Measurements from ENCODE around the gene KRTAP5-7.

Gene KRTAP5-7

DNA sequence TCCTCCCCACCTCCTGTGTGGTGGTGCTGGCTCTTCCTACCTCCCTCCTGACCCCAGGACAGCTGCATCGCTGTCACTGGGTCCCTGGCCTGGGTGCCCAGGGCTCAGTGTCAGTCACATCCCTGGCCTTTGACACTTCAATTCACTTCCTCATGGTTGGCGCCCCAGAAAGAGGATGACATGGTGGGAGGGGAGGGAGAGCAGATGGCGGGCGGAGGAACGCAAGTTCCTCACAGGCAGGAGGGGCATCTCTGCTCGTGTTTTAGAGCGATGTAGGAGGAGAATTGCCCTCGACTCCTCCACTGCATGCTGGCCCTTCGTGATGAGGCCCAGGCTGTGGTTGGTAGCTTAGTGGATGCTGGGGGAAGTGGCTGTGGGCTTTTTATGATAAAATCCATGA, 35.1 kb upstream of the KRTAP5-7 start:
- no peaks in the 10 kb centered on the region for H3K79me2 ChIP-seq (ENCODE audit: low read length)
- peaks cover 12% of the 10 kb centered on the region for H3K4me1 ChIP-seq (ENCODE audit: low read length)
- H2AFZ ChIP-seq (ENCODE audit: low read depth, low read length): no peak overlapping the region
- no peak overlapping the region for H3K4me3 ChIP-seq (ENCODE audit: low read length)
- no peaks in the 10 kb centered on the region for H4K20me1 ChIP-seq (ENCODE audit: insufficient read depth, low read length)
- H3K27ac ChIP-seq (ENCODE audit: low read length): no peak overlapping the region
- no peak overlapping the region for H3K4me2 ChIP-seq (ENCODE audit: low read length)
- H3K9me3 ChIP-seq (ENCODE audit: insufficient read depth, low read length): no peaks in the 10 kb centered on the region
- no peak for TF ChIP-seq EZH2phosphoT487 (IDR thresholded peaks at IDR 0.05; ENCODE audit: low read depth)
- TF ChIP-seq, protein P1, sequence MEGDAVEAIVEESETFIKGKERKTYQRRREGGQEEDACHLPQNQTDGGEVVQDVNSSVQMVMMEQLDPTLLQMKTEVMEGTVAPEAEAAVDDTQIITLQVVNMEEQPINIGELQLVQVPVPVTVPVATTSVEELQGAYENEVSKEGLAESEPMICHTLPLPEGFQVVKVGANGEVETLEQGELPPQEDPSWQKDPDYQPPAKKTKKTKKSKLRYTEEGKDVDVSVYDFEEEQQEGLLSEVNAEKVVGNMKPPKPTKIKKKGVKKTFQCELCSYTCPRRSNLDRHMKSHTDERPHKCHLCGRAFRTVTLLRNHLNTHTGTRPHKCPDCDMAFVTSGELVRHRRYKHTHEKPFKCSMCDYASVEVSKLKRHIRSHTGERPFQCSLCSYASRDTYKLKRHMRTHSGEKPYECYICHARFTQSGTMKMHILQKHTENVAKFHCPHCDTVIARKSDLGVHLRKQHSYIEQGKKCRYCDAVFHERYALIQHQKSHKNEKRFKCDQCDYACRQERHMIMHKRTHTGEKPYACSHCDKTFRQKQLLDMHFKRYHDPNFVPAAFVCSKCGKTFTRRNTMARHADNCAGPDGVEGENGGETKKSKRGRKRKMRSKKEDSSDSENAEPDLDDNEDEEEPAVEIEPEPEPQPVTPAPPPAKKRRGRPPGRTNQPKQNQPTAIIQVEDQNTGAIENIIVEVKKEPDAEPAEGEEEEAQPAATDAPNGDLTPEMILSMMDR (IDR thresholded peaks at IDR 0.05; ENCODE audit: low read depth, low read length): no peak
- no peaks in the 10 kb centered on the region for H3K27me3 ChIP-seq (ENCODE audit: low read depth, low read length)
- no peak overlapping the region for H3K9ac ChIP-seq (ENCODE audit: low read length)
- peaks cover 39% of the 10 kb centered on the region for H3K36me3 ChIP-seq (replicated peaks; ENCODE audit: low read depth, low read length)

DNA sequence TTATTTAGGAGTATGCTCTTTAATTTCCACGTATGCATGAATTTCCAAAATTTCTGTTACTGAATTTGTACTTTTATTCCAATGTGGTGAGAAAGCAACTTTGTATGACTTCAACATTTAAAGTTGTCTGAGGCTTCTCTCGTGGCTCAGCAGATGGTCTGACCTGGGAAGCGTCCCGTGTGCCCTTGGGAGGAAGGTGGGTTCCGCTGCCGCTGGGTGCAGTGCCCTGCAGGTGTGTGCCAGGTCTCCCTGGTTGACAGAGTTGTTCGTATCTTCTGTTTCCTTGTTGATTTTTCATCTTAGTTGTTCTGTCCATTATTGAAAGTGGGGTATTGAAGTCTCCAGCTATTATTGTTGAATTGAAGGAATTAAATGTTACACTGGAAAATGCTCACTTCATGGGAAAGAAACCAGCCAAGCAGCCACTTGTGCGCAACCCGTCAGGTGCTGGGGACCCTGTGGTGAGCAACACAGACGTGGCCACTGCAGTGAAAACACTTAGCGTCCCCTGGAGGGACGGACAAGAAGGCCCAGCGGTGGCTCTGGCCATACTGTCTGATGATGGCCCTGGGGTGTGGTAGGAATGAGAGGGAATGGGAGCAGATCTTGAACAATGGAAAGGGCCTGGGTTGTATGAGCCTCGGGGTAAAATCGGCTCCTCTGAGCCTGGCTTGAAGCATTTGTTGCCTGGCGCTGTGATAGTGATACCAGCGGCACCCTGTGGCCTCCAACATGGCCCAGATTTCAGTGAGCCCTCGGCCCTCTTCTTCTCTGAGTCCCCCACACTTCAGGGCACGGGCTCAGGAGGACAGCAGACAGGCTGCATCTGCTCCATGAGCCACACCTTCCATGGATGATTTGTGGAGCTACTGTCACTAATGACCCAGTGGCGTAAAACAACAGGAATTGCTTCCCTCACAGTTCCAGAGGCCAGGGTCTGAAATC, 31.5 kb upstream of the KRTAP5-7 start:
- H3K27me3 ChIP-seq (ENCODE audit: low read depth, low read length): no peaks in the 10 kb centered on the region

DNA sequence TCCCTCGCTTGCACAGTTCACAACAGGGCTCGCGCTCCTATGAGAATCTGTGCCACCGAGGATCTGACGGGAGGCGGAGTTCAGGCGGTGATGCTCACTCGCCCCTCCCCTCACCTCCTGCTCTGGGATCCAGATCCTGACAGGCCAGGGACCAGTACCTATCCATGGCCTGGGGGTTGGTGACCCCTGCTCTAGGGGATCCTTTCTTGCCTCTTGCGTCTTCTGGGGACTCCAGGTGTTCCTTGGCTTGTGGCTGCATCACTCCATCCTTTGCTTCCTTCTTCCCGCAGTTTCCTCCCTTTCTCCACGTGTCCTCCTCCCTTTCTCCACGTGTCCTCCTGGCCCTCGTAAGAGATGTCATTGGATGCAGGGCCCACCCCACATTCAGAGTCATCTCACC, 30.6 kb upstream of the KRTAP5-7 start:
- Histone ChIP-seq H3K4me3 (ENCODE audit: low read length) (no peak overlapping the region), H3K27me3 (ENCODE audit: low read depth, low read length) (no peaks in the 10 kb centered on the region), H3K9me3 (ENCODE audit: insufficient read depth, low read length) (no peaks in the 10 kb centered on the region), H2AFZ (ENCODE audit: low read depth, low read length) (no peak overlapping the region), H4K20me1 (ENCODE audit: insufficient read depth, low read length) (no peaks in the 10 kb centered on the region), H3K79me2 (ENCODE audit: low read length) (no peaks in the 10 kb centered on the region), H3K36me3 (replicated peaks; ENCODE audit: low read depth, low read length) (peaks cover 61% of the 10 kb centered on the region), H3K9ac (ENCODE audit: low read length) (no peak overlapping the region), H3K27ac (ENCODE audit: low read length) (no peak overlapping the region), H3K4me2 (ENCODE audit: low read length) (no peak overlapping the region), H3K4me1 (ENCODE audit: low read length) (no peaks in the 10 kb centered on the region)
- no peak for TF ChIP-seq EZH2phosphoT487 (IDR thresholded peaks at IDR 0.05; ENCODE audit: low read depth)
- TF ChIP-seq, protein P1 (IDR thresholded peaks at IDR 0.05; ENCODE audit: low read depth, low read length): no peak

More for the DNA sequence above, 31.5 kb upstream of the KRTAP5-7 start:
- TF ChIP-seq EZH2phosphoT487 (IDR thresholded peaks at IDR 0.05; ENCODE audit: low read depth): no peak
- TF ChIP-seq, protein P1 (IDR thresholded peaks at IDR 0.05; ENCODE audit: low read depth, low read length): no peak
- H2AFZ ChIP-seq (ENCODE audit: low read depth, low read length): no peak overlapping the region
- H3K9ac ChIP-seq (ENCODE audit: low read length): no peak overlapping the region
- H3K4me3 ChIP-seq (ENCODE audit: low read length): no peak overlapping the region
- no peaks in the 10 kb centered on the region for H4K20me1 ChIP-seq (ENCODE audit: insufficient read depth, low read length)
- H3K79me2 ChIP-seq (ENCODE audit: low read length): no peaks in the 10 kb centered on the region
- no peak overlapping the region for H3K27ac ChIP-seq (ENCODE audit: low read length)
- no peaks in the 10 kb centered on the region for H3K4me1 ChIP-seq (ENCODE audit: low read length)
- H3K4me2 ChIP-seq (ENCODE audit: low read length): no peak overlapping the region
- no peaks in the 10 kb centered on the region for H3K9me3 ChIP-seq (ENCODE audit: insufficient read depth, low read length)
- H3K36me3 ChIP-seq (replicated peaks; ENCODE audit: low read depth, low read length): peaks cover 64% of the 10 kb centered on the region

DNA sequence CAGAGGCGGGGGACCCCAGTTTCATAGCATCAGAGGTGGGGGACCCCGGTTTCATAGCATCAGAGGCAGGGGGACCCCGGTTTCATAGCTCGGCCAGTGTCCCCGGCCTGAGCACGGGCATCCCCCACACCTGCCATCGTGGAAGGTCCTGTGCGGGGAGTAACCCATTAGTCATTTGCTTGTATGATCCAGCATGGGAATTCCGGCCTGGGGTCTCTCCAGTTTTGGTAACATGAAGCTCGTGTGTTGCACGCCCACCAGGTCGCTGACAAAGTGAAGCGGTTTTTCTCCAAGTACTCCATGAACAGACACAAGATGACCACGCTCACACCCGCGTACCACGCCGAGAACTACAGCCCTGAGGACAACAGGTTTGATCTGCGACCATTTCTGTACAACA, 29.0 kb upstream of the KRTAP5-7 start:
- peaks cover 51% of the 10 kb centered on the region for H3K36me3 ChIP-seq (replicated peaks; ENCODE audit: low read depth, low read length)

More for the DNA sequence above, 29.0 kb upstream of the KRTAP5-7 start:
- no peaks in the 10 kb centered on the region for H4K20me1 ChIP-seq (ENCODE audit: insufficient read depth, low read length)
- H3K4me2 ChIP-seq (ENCODE audit: low read length): no peak overlapping the region
- H3K4me1 ChIP-seq (ENCODE audit: low read length): no peaks in the 10 kb centered on the region
- no peak overlapping the region for H3K4me3 ChIP-seq (ENCODE audit: low read length)
- no peak overlapping the region for H3K9ac ChIP-seq (ENCODE audit: low read length)
- H3K79me2 ChIP-seq (ENCODE audit: low read length): no peaks in the 10 kb centered on the region
- H3K27me3 ChIP-seq (ENCODE audit: low read depth, low read length): no peaks in the 10 kb centered on the region
- no peak overlapping the region for H3K27ac ChIP-seq (ENCODE audit: low read length)
- TF ChIP-seq, protein P1 (IDR thresholded peaks at IDR 0.05; ENCODE audit: low read depth, low read length): no peak
- TF ChIP-seq EZH2phosphoT487 (IDR thresholded peaks at IDR 0.05; ENCODE audit: low read depth): no peak
- H2AFZ ChIP-seq (ENCODE audit: low read depth, low read length): no peak overlapping the region
- no peaks in the 10 kb centered on the region for H3K9me3 ChIP-seq (ENCODE audit: insufficient read depth, low read length)
